ENCODE measurements around the gene HS3ST4. TPM values are rescaled to one million over a fixed set of nuclear protein-coding genes. Genes with fewer than 3 reads are reported as not detected.

Gene HS3ST4
- total and polyA plus RNA-seq, 2 experiments from 2014 or later, result 0.44 to 2.1 TPM

DNA sequence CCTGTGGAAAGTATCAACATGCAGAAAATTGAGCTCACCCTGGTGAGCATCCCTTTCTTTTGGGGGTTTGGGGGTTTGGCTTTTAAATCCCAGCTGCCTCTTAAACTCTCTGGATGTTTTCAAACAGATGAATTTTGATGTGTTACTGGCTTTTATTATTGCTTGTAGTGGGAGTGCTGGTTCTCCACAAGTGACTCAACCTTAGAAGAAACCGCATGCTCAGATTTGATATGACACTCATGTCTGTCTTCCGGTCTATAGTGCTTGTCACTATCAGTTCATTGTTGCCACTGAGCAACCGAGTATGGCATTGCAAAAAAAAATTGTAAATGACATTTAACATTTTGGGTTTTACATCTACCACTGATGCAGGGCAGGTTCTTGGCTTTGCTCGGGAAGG lies 104.5 kb downstream of the HS3ST4 start:
- H3K27ac ChIP-seq (ENCODE audit: low read depth), result no peak overlapping the region
- no peaks in the 10 kb centered on the region for H3F3A ChIP-seq (replicated peaks; ENCODE audit: low read depth)
- peaks cover 74% of the 10 kb centered on the region for H3K9me3 Mint-ChIP-seq
- no peaks in the 10 kb centered on the region for H3K9me2 ChIP-seq (ENCODE audit: insufficient read depth)
- H3K4me1 ChIP-seq (ENCODE audit: insufficient read depth), result no peaks in the 10 kb centered on the region
- no peak for DNase-seq (ENCODE audit: low spot score)
- peaks cover 11% of the 10 kb centered on the region; the same call in 2 of the 3 replicates for H3K36me3 Mint-ChIP-seq (ENCODE audit: low read depth)
- H3K4me2 ChIP-seq, result no peak overlapping the region
- no peak for TF ChIP-seq EZH2 (IDR thresholded peaks at IDR 0.05; ENCODE audit: low read depth, unreplicated experiment)
- TF ChIP-seq, protein P1, sequence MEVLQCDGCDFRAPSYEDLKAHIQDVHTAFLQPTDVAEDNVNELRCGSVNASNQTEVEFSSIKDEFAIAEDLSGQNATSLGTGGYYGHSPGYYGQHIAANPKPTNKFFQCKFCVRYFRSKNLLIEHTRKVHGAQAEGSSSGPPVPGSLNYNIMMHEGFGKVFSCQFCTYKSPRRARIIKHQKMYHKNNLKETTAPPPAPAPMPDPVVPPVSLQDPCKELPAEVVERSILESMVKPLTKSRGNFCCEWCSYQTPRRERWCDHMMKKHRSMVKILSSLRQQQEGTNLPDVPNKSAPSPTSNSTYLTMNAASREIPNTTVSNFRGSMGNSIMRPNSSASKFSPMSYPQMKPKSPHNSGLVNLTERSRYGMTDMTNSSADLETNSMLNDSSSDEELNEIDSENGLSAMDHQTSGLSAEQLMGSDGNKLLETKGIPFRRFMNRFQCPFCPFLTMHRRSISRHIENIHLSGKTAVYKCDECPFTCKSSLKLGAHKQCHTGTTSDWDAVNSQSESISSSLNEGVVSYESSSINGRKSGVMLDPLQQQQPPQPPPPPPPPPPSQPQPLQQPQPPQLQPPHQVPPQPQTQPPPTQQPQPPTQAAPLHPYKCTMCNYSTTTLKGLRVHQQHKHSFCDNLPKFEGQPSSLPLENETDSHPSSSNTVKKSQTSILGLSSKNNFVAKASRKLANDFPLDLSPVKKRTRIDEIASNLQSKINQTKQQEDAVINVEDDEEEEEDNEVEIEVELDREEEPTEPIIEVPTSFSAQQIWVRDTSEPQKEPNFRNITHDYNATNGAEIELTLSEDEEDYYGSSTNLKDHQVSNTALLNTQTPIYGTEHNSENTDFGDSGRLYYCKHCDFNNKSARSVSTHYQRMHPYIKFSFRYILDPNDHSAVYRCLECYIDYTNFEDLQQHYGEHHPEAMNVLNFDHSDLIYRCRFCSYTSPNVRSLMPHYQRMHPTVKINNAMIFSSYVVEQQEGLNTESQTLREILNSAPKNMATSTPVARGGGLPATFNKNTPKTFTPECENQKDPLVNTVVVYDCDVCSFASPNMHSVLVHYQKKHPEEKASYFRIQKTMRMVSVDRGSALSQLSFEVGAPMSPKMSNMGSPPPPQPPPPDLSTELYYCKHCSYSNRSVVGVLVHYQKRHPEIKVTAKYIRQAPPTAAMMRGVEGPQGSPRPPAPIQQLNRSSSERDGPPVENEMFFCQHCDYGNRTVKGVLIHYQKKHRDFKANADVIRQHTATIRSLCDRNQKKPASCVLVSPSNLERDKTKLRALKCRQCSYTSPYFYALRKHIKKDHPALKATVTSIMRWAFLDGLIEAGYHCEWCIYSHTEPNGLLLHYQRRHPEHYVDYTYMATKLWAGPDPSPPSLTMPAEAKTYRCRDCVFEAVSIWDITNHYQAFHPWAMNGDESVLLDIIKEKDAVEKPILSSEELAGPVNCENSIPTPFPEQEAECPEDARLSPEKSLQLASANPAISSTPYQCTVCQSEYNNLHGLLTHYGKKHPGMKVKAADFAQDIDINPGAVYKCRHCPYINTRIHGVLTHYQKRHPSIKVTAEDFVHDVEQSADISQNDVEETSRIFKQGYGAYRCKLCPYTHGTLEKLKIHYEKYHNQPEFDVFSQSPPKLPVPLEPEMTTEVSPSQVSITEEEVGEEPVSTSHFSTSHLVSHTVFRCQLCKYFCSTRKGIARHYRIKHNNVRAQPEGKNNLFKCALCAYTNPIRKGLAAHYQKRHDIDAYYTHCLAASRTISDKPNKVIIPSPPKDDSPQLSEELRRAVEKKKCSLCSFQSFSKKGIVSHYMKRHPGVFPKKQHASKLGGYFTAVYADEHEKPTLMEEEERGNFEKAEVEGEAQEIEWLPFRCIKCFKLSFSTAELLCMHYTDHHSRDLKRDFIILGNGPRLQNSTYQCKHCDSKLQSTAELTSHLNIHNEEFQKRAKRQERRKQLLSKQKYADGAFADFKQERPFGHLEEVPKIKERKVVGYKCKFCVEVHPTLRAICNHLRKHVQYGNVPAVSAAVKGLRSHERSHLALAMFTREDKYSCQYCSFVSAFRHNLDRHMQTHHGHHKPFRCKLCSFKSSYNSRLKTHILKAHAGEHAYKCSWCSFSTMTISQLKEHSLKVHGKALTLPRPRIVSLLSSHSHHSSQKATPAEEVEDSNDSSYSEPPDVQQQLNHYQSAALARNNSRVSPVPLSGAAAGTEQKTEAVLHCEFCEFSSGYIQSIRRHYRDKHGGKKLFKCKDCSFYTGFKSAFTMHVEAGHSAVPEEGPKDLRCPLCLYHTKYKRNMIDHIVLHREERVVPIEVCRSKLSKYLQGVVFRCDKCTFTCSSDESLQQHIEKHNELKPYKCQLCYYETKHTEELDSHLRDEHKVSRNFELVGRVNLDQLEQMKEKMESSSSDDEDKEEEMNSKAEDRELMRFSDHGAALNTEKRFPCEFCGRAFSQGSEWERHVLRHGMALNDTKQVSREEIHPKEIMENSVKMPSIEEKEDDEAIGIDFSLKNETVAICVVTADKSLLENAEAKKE (CRISPR knock-in tag; IDR thresholded peaks at IDR 0.05), result no peak
- TF ChIP-seq JUNB (IDR thresholded peaks at IDR 0.05; ENCODE audit: unreplicated experiment), result no peak
- TF ChIP-seq EZH2phosphoT487 (IDR thresholded peaks at IDR 0.05; ENCODE audit: unreplicated experiment), result no peak
- no peak for TF ChIP-seq ZNF114 (CRISPR knock-in tag; IDR thresholded peaks at IDR 0.05)
- TF ChIP-seq, protein P2, sequence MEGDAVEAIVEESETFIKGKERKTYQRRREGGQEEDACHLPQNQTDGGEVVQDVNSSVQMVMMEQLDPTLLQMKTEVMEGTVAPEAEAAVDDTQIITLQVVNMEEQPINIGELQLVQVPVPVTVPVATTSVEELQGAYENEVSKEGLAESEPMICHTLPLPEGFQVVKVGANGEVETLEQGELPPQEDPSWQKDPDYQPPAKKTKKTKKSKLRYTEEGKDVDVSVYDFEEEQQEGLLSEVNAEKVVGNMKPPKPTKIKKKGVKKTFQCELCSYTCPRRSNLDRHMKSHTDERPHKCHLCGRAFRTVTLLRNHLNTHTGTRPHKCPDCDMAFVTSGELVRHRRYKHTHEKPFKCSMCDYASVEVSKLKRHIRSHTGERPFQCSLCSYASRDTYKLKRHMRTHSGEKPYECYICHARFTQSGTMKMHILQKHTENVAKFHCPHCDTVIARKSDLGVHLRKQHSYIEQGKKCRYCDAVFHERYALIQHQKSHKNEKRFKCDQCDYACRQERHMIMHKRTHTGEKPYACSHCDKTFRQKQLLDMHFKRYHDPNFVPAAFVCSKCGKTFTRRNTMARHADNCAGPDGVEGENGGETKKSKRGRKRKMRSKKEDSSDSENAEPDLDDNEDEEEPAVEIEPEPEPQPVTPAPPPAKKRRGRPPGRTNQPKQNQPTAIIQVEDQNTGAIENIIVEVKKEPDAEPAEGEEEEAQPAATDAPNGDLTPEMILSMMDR (conservative IDR thresholded peaks at IDR 0.05; ENCODE audit: low read depth in 2 of 2), result no peak
- TF ChIP-seq POLR2AphosphoS5 (IDR thresholded peaks at IDR 0.05; ENCODE audit: low read depth), result no peak
- TF ChIP-seq, protein P3, sequence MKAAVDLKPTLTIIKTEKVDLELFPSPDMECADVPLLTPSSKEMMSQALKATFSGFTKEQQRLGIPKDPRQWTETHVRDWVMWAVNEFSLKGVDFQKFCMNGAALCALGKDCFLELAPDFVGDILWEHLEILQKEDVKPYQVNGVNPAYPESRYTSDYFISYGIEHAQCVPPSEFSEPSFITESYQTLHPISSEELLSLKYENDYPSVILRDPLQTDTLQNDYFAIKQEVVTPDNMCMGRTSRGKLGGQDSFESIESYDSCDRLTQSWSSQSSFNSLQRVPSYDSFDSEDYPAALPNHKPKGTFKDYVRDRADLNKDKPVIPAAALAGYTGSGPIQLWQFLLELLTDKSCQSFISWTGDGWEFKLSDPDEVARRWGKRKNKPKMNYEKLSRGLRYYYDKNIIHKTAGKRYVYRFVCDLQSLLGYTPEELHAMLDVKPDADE (IDR thresholded peaks at IDR 0.05), result no peak
- TF ChIP-seq, protein P4, sequence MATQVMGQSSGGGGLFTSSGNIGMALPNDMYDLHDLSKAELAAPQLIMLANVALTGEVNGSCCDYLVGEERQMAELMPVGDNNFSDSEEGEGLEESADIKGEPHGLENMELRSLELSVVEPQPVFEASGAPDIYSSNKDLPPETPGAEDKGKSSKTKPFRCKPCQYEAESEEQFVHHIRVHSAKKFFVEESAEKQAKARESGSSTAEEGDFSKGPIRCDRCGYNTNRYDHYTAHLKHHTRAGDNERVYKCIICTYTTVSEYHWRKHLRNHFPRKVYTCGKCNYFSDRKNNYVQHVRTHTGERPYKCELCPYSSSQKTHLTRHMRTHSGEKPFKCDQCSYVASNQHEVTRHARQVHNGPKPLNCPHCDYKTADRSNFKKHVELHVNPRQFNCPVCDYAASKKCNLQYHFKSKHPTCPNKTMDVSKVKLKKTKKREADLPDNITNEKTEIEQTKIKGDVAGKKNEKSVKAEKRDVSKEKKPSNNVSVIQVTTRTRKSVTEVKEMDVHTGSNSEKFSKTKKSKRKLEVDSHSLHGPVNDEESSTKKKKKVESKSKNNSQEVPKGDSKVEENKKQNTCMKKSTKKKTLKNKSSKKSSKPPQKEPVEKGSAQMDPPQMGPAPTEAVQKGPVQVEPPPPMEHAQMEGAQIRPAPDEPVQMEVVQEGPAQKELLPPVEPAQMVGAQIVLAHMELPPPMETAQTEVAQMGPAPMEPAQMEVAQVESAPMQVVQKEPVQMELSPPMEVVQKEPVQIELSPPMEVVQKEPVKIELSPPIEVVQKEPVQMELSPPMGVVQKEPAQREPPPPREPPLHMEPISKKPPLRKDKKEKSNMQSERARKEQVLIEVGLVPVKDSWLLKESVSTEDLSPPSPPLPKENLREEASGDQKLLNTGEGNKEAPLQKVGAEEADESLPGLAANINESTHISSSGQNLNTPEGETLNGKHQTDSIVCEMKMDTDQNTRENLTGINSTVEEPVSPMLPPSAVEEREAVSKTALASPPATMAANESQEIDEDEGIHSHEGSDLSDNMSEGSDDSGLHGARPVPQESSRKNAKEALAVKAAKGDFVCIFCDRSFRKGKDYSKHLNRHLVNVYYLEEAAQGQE (IDR thresholded peaks at IDR 0.05; ENCODE audit: unreplicated experiment), result no peak
- no peak for TF ChIP-seq ZNF331 (CRISPR knock-in tag; IDR thresholded peaks at IDR 0.05; ENCODE audit: low read depth)
- TF ChIP-seq STAT1 (IDR thresholded peaks at IDR 0.05; ENCODE audit: unreplicated experiment), result no peak
- TF ChIP-seq NANOG (IDR thresholded peaks at IDR 0.05; ENCODE audit: borderline replicate concordance), result no peak
- TF ChIP-seq CREB1 (CRISPR knock-in tag; IDR thresholded peaks at IDR 0.05; ENCODE audit: low read depth), result no peak
- no peaks in the 10 kb centered on the region for H4K20me1 ChIP-seq (replicated peaks; ENCODE audit: insufficient read depth)
- no peaks in the 10 kb centered on the region for H3K27me3 ChIP-seq (ENCODE audit: insufficient read depth)
- no peaks in the 10 kb centered on the region for H3K36me3 ChIP-seq (ENCODE audit: insufficient read depth)
- H3K4me3 Mint-ChIP-seq, result no peak overlapping the region
- H3K79me2 ChIP-seq (replicated peaks; ENCODE audit: insufficient read depth), result no peaks in the 10 kb centered on the region
- no peak overlapping the region for H3K27ac Mint-ChIP-seq
- H2AFZ ChIP-seq, result no peak overlapping the region
- H3K4me1 Mint-ChIP-seq, result no peaks in the 10 kb centered on the region
- H3K27me3 Mint-ChIP-seq (ENCODE audit: insufficient read depth, low read depth, poor library complexity), result no peaks in the 10 kb centered on the region
- ATAC-seq, result no peak
- no peak overlapping the region for H3K4me3 ChIP-seq
